NCI-H345 (cell line): ENCODE results near the gene COG7.
A peak's percentile ranks its signal among the peaks of the same experiment; 100 is the strongest.
"Not testable (repeated sequence)": the region's sequence is repeated elsewhere in the genome, so short reads cannot be mapped to it uniquely, and the experiment has no call there.

Source experiments
- DNase-seq: peaks from one replicate; lab custom pipeline; 2025; lab: John Stamatoyannopoulos, UW

The COG7 gene

GRCh38 chr16:23409522-23409921 is 43.5 kb downstream of the COG7 start:
- no peak for DNase-seq

- peak; percentile 68 for DNase-seq
Measured at GRCh38 chr16:23408823-23409298, 44.1 kb downstream of the COG7 start.

- DNase-seq, result peak; percentile 23
Measured at GRCh38 chr16:23408242-23408822, 44.7 kb downstream of the COG7 start.

- DNase-seq, result no peak
Measured at GRCh38 chr16:23407436-23408127, 45.4 kb downstream of the COG7 start.

GRCh38 chr16:23406546-23407240 is 46.3 kb downstream of the COG7 start:
- DNase-seq, result no peak

GRCh38 chr16:23406024-23406423 is 47.0 kb downstream of the COG7 start:
- DNase-seq, result no peak

- DNase-seq, result no peak
Measured at GRCh38 chr16:23403547-23403946, 49.4 kb downstream of the COG7 start.

- no peak for DNase-seq
Measured at GRCh38 chr16:23402100-23402499, 50.9 kb downstream of the COG7 start.

- no peak for DNase-seq
Measured at GRCh38 chr16:23401139-23401538, 51.9 kb downstream of the COG7 start.

GRCh38 chr16:23400447-23400846 is 52.5 kb downstream of the COG7 start:
- not testable (repeated sequence) for DNase-seq

- DNase-seq, result no peak
Measured at GRCh38 chr16:23398987-23399805, 53.8 kb downstream of the COG7 start.

- no peak for DNase-seq
Measured at GRCh38 chr16:23397464-23397863, 55.5 kb downstream of the COG7 start.

- no peak for DNase-seq
Measured at GRCh38 chr16:23395732-23396131, 57.3 kb downstream of the COG7 start.

- no peak for DNase-seq
Measured at GRCh38 chr16:23394141-23394831, 58.7 kb downstream of the COG7 start.

GRCh38 chr16:23392223-23392600 is 60.8 kb downstream of the COG7 start:
- no peak for DNase-seq

- DNase-seq, result no peak
Measured at GRCh38 chr16:23391381-23392222, 61.4 kb downstream of the COG7 start.

GRCh38 chr16:23389936-23390335 is 63.1 kb downstream of the COG7 start:
- not testable (repeated sequence) for DNase-seq

- DNase-seq, result no peak
Measured at GRCh38 chr16:23389201-23389600, 63.8 kb downstream of the COG7 start.

GRCh38 chr16:23388786-23389185 is 64.2 kb downstream of the COG7 start:
- DNase-seq, result no peak

GRCh38 chr16:23387666-23388065 is 65.3 kb downstream of the COG7 start:
- DNase-seq, result no peak

- no peak for DNase-seq
Measured at GRCh38 chr16:23385441-23385840, 67.5 kb downstream of the COG7 start.
